Retinal pigment epithelial cell (primary cell): ENCODE data around the gene EGFL7.
A peak's percentile ranks its signal among the peaks of the same experiment; 100 is the strongest.

Experiments used
- DNase-seq: peaks from one replicate; pipeline ENCODE4 v3.0.0-alpha.2; 2010; ENCODE audit warnings: low read depth
- H3K4me3 ChIP-seq: 2 replicates; pipeline ENCODE4 v1.5.1; 2011; ENCODE audit warnings: mild to moderate bottlenecking, low read length, control low read depth, moderate library complexity
- TF ChIP-seq, protein P1 (sequence below): conservative IDR thresholded peaks from 2 replicates; pipeline ENCODE4 v1.5.1; 2011; ENCODE audit warnings: low read depth, low read length, control low read depth, inconsistent platforms

The EGFL7 gene

DNA sequence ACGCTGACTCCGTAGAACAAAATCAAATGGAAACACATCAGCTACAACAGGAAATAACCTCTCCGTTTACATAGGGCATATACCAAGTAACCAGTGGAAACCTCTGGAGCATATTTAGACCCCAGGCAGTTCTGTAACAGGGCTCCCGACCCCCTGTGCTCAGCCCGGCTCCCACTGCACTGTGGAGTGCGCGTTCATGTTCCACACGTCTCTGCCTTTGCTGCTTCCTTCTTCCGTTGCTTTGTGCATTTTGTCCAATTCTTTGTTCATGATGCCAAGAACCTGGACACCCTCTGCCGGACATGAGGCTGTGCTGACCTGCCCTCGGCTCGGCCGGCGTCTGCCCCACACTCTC lies 30.4 kb downstream of the EGFL7 start:
- DNase-seq = no peak
- TF ChIP-seq, protein P1, sequence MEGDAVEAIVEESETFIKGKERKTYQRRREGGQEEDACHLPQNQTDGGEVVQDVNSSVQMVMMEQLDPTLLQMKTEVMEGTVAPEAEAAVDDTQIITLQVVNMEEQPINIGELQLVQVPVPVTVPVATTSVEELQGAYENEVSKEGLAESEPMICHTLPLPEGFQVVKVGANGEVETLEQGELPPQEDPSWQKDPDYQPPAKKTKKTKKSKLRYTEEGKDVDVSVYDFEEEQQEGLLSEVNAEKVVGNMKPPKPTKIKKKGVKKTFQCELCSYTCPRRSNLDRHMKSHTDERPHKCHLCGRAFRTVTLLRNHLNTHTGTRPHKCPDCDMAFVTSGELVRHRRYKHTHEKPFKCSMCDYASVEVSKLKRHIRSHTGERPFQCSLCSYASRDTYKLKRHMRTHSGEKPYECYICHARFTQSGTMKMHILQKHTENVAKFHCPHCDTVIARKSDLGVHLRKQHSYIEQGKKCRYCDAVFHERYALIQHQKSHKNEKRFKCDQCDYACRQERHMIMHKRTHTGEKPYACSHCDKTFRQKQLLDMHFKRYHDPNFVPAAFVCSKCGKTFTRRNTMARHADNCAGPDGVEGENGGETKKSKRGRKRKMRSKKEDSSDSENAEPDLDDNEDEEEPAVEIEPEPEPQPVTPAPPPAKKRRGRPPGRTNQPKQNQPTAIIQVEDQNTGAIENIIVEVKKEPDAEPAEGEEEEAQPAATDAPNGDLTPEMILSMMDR = no peak
- no peak overlapping the region for H3K4me3 ChIP-seq

DNA sequence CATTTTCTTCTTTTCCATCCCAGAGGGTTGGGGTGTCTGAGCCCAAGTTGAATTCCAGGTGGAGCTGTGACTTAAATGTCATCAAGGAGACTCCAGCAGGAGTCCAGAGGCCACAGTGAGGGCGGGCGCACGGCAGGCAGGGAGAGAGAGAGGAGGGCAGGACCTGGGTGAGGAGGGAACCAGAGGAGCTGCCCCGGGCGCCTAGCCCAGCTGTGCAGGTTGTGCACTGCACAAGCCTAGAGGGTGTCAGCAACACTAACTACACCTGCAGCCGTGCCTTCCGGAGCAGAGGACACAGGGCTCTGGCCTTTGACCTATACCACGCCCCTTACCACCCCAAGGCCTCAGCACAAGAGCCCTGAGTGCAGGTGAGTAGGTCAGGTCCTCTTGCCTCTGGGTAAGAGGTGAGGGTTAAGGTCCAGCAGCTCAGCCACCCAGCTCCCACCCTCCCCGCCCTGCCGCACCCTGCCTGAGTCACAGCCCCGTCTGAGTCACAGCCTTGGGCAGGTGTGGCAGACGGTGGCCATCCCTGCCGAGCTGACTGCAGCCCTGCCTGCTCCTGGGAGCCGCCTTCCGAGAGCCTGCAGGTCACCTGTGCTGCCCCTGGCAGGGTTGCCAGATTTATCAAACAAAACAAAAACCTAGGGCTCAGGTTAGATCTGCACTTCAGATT lies 30.9 kb downstream of the EGFL7 start:
- DNase-seq = no peak
- TF ChIP-seq, protein P1 = no peak
- no peak overlapping the region for H3K4me3 ChIP-seq

DNA sequence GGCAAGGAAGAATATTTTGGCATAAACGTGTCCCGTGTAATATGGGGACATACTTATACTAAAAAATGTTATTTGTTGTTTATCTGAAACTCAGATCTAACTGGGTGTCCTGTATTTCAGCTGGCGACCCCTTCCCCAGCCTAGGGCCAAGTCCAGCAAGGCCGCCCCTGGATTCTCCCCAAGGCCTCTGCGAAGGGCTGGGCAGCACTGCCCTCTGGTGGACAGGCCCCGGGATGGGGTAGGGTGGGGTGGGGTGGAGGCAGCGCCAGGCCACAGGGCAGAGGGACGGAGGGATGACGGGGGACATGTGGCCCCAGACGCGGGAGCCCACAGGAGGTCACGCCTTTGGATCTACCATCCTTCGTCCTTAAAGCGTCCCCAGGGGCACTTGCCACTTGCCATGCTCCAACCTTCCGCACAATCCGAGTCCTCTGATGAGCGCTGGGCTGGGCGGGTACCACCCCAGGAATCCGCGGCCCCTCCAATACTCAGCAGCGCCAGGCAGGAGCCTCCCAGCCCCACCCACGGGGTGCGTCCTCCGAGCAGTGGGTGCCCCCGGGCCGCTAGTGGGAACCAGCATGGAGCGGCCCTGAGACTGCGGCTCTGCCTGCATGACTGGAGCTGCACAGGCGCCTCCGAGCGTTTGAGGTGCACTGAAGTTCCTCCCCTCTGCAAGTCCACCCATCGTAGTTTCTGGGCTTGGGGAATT lies 31.6 kb downstream of the EGFL7 start:
- no peak overlapping the region for H3K4me3 ChIP-seq
- TF ChIP-seq, protein P1 = peak; percentile 84
- DNase-seq = no peak

DNA sequence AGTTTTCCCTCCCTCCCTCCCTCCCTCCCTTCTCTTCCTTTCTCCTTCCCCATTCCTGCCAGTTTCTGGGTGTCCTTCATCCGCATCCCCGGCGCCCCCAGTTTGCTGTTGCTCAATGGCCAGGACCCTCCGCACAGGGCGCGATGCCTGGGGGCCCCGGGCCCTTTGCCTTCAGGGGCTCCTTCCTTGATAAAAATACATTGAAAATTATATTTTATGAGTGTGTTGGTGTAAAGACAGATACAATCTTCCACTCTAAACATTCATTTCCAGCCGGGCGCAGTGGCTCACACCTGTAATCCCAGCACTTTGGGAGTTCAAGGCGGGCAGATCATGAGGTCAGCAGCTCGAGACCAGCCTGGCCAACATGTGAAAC lies 32.1 kb downstream of the EGFL7 start:
- no peak overlapping the region for H3K4me3 ChIP-seq
- no peak for DNase-seq
- TF ChIP-seq, protein P1 = no peak

DNA sequence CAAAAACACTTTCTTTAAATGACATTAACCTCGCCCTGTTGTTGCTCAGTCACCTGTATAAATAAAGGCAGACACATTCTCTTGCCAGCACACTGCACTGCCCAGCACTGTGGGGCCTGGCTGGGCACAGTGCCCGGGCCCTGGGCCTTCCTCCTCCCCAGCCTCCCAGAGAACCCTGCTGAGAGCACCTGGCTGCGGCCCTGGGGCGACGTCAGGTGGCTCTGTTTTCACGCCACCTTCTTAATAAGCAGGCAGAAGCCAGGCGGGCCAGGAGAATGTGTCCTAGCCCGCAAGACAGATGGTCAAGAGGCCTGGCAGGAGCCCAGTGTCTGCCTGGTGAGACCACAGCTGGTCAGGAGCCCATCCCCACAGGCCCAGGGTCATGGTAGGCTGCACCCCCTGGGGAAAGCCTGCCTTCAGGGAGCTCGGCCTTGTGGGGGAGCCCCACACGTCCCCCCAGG lies 32.7 kb downstream of the EGFL7 start:
- no peak for DNase-seq
- TF ChIP-seq, protein P1 = no peak
- no peak overlapping the region for H3K4me3 ChIP-seq

DNA sequence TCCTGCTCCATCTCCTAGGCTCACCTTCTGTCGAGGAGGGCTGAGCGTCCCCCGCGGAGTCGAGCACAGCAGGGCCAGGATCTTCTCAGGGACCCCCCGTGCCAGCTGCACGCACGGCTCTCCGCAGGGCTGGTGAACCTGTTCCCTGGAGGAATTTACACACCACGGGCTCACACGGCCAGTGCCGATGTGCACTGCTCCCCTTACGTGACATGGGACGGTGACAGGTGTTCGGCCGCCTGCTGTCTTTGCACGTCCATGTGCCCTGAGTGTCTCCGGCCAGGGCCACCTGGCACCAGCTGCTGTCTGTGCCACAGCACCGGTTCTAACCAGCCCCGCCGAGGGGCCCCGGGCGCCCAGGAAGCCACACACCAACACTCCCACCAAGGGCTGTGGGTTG lies 33.2 kb downstream of the EGFL7 start:
- DNase-seq = no peak
- TF ChIP-seq, protein P1 = no peak
- H3K4me3 ChIP-seq = no peak overlapping the region

DNA sequence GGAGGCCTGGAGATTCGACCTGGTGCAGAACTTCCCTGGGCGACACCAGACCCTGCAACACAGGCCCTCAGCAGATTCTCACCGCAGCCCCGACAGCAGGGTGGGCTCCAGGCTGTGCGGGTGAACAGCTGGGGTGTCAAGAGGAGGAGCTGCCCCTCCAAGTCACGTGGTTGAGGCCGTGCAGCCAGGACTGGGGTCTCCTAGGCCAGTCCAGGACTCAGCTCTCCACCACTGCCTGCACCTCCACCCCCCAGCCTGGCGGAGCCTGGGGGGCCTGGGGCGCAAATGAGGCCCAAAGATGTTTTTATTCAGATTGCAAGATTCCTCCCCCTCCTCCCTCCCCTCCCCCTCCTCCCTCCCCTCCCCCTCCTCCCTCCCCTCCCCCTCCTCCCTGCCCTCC lies 33.8 kb downstream of the EGFL7 start:
- TF ChIP-seq, protein P1 = no peak
- DNase-seq = no peak

More for the DNA sequence above, 33.8 kb downstream of the EGFL7 start:
- H3K4me3 ChIP-seq = no peak overlapping the region
